Measurements from ENCODE around the gene FAM13B. TPM values are rescaled to one million over a fixed set of nuclear protein-coding genes. Genes with fewer than 3 reads are reported as not detected.

Gene FAM13B
- total RNA-seq, 3 donors from 2014 or later, result 15.0 to 17.7 (median 15.3) TPM

GRCh38 chr5:137923856-137924255 lies 109.0 kb downstream of the FAM13B start:
- DNase-seq (no peak), ATAC-seq (no peak)
- no peaks in the 10 kb centered on the region for H3K4me1 Mint-ChIP-seq (ENCODE audit: low read depth)
- H3K36me3 Mint-ChIP-seq (ENCODE audit: insufficient read depth), result peaks cover 1% of the 10 kb centered on the region
- no peaks in the 10 kb centered on the region for H3K9me3 Mint-ChIP-seq
- no peaks in the 10 kb centered on the region for H3K27me3 Mint-ChIP-seq (ENCODE audit: low read depth)
- no peak overlapping the region for H3K4me3 Mint-ChIP-seq

GRCh38 chr5:137921931-137922330 lies 110.9 kb downstream of the FAM13B start:
- no peak overlapping the region for H3K4me3 Mint-ChIP-seq
- DNase-seq, result no peak
- H3K27me3 Mint-ChIP-seq (ENCODE audit: low read depth), result no peaks in the 10 kb centered on the region
- no peaks in the 10 kb centered on the region for H3K36me3 Mint-ChIP-seq (ENCODE audit: insufficient read depth)
- H3K4me1 Mint-ChIP-seq (ENCODE audit: low read depth), result no peaks in the 10 kb centered on the region
- ATAC-seq, result no peak
- H3K9me3 Mint-ChIP-seq, result peaks cover 6% of the 10 kb centered on the region

DNA sequence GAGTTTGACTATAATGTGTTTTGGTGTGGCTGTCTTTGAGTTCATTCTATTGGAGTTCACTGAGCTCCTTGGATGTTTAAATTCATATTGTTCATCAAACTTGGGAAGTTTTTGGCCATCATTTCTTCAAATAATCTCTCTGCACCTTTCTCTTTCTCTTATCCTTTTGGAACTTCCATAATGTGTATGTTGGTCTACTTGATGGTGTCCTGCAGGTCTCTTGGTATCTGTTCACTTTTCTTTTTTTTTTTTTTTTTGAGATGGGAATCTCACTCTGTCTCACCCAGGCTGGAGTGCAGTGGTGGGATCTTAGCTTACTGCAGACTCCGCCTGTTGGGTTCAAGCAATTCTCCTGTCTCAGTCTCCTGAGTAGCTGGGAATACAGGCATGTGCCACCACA lies 116.0 kb downstream of the FAM13B start:
- H3K4me3 Mint-ChIP-seq, result no peak overlapping the region
- no peaks in the 10 kb centered on the region for H3K4me1 Mint-ChIP-seq (ENCODE audit: low read depth)
- ATAC-seq, result no peak
- H3K36me3 Mint-ChIP-seq (ENCODE audit: insufficient read depth), result no peaks in the 10 kb centered on the region
- H3K9me3 Mint-ChIP-seq, result peaks cover 16% of the 10 kb centered on the region
- DNase-seq, result no peak
- peaks cover 2% of the 10 kb centered on the region for H3K27me3 Mint-ChIP-seq (ENCODE audit: low read depth)

GRCh38 chr5:137914758-137915157 lies 118.1 kb downstream of the FAM13B start:
- peaks cover 7% of the 10 kb centered on the region for H3K27me3 Mint-ChIP-seq (ENCODE audit: low read depth)
- no peaks in the 10 kb centered on the region for H3K4me1 Mint-ChIP-seq (ENCODE audit: low read depth)
- DNase-seq, result no peak
- H3K4me3 Mint-ChIP-seq, result no peak overlapping the region
- H3K9me3 Mint-ChIP-seq, result peaks cover 19% of the 10 kb centered on the region
- no peaks in the 10 kb centered on the region for H3K36me3 Mint-ChIP-seq (ENCODE audit: insufficient read depth)
- no peak for ATAC-seq

DNA sequence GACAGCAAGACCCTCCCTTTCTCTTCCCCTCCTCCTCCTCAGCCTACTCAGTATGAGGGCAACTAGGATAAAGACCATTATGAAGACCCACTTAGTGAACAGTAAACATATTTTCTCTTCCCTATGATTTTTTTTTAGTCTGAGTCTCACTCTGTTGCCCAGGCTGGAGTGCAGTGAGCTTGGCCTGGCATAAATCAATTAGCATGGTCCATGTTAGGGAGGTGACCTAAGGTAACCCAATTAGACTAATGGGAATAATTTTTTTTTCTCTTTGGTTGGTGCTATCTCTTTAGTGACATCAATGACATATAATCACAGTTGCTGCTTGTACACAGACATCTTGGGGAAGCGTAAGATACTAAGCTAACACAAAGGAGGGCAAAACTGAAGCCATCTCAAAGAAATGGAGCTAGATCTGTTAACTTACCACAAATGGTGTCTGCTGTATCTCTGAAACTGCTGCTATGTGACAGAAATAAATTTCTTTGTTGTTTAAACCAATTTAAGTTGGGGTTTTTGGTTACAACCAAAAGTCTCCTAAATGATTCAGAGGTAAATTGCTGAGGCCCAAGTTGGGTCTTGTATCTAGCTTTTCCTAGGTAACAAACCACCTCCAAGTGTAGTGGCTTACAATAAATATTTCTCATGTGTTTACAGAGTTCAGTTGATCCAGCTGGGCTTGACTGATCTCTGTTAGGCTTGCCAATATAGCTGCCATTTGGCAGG lies 130.3 kb downstream of the FAM13B start:
- Mint-ChIP-seq H3K4me3 (no peak overlapping the region), H3K4me1 (ENCODE audit: low read depth) (no peaks in the 10 kb centered on the region), H3K27me3 (ENCODE audit: low read depth) (peaks cover 6% of the 10 kb centered on the region), H3K9me3 (no peaks in the 10 kb centered on the region), H3K36me3 (ENCODE audit: insufficient read depth) (no peaks in the 10 kb centered on the region)
- no peak for ATAC-seq
- no peak for DNase-seq

GRCh38 chr5:137901011-137901817 lies 131.7 kb downstream of the FAM13B start:
- H3K36me3 Mint-ChIP-seq (ENCODE audit: insufficient read depth), result no peaks in the 10 kb centered on the region
- no peak for DNase-seq
- peaks cover 6% of the 10 kb centered on the region for H3K27me3 Mint-ChIP-seq (ENCODE audit: low read depth)

GRCh38 chr5:137899493-137899892 lies 133.4 kb downstream of the FAM13B start:
- H3K27me3 Mint-ChIP-seq (ENCODE audit: low read depth), result peaks cover 6% of the 10 kb centered on the region

More at GRCh38 chr5:137901011-137901817, 131.7 kb downstream of the FAM13B start:
- no peak overlapping the region for H3K4me3 Mint-ChIP-seq
- H3K4me1 Mint-ChIP-seq (ENCODE audit: low read depth), result no peaks in the 10 kb centered on the region
- ATAC-seq, result no peak
- H3K9me3 Mint-ChIP-seq, result no peaks in the 10 kb centered on the region

DNA sequence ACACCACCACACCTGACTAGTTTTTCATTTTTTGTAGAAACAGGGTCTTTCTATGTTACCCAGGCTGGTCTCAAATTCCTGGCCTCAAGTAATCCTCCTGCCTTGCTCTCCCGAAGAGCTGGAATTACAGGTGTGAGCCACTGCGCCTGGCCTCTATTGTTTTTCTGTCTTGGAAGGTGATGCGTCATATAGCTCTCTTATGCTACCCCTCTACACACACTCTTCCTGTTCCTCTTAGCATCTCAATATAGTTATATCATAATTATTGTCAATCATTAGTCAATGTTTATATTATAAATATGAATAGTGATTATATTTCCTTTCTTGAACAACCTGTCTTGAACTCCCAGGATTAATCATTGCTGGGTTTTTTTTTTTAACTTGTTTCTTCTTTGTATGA lies 136.3 kb downstream of the FAM13B start:
- Mint-ChIP-seq H3K9me3 (no peaks in the 10 kb centered on the region), H3K36me3 (ENCODE audit: insufficient read depth) (no peaks in the 10 kb centered on the region), H3K4me1 (ENCODE audit: low read depth) (no peaks in the 10 kb centered on the region), H3K4me3 (no peak overlapping the region), H3K27me3 (ENCODE audit: low read depth) (no peaks in the 10 kb centered on the region)
- ATAC-seq (no peak), DNase-seq (no peak)

More at GRCh38 chr5:137899493-137899892, 133.4 kb downstream of the FAM13B start:
- Mint-ChIP-seq H3K4me1 (ENCODE audit: low read depth) (no peaks in the 10 kb centered on the region), H3K36me3 (ENCODE audit: insufficient read depth) (no peaks in the 10 kb centered on the region), H3K9me3 (no peaks in the 10 kb centered on the region), H3K4me3 (no peak overlapping the region)
- DNase-seq (no peak), ATAC-seq (no peak)

DNA sequence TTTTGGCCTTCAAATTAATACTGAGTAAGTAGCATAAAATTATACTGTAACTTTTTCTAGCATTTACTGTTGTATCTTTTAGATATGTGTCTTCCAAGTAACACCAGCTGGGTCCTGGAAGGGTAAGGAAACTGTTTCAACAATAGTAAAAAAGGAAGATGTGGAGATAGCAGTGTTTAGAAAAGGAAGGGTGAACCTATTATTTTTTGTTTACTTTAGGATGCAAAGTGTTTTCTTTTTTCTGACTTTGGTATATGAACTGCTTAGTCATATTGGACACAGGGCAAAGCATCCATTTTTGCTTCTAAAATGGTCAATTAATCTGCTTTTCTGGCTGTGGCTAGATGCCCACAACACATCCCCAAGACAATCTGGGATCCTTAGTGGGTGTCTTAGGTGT lies 138.3 kb downstream of the FAM13B start:
- Mint-ChIP-seq H3K27me3 (ENCODE audit: low read depth) (no peaks in the 10 kb centered on the region), H3K36me3 (ENCODE audit: insufficient read depth) (no peaks in the 10 kb centered on the region), H3K9me3 (peaks cover 2% of the 10 kb centered on the region), H3K4me1 (ENCODE audit: low read depth) (peaks cover 2% of the 10 kb centered on the region), H3K4me3 (no peak overlapping the region)
- no peak for ATAC-seq
- no peak for DNase-seq

GRCh38 chr5:137891849-137892248 lies 141.0 kb downstream of the FAM13B start:
- H3K9me3 Mint-ChIP-seq, result peaks cover 3% of the 10 kb centered on the region
- H3K27me3 Mint-ChIP-seq (ENCODE audit: low read depth), result no peaks in the 10 kb centered on the region

GRCh38 chr5:137890845-137891244 lies 142.0 kb downstream of the FAM13B start:
- no peak for DNase-seq
- H3K36me3 Mint-ChIP-seq (ENCODE audit: insufficient read depth), result no peaks in the 10 kb centered on the region
- peaks cover 17% of the 10 kb centered on the region for H3K4me1 Mint-ChIP-seq (ENCODE audit: low read depth)
- H3K27me3 Mint-ChIP-seq (ENCODE audit: low read depth), result no peaks in the 10 kb centered on the region
- no peak overlapping the region for H3K4me3 Mint-ChIP-seq
- ATAC-seq, result no peak
- H3K9me3 Mint-ChIP-seq, result peaks cover 3% of the 10 kb centered on the region

More at GRCh38 chr5:137891849-137892248, 141.0 kb downstream of the FAM13B start:
- DNase-seq, result no peak
- Mint-ChIP-seq H3K4me1 (ENCODE audit: low read depth) (peaks cover 16% of the 10 kb centered on the region), H3K36me3 (ENCODE audit: insufficient read depth) (no peaks in the 10 kb centered on the region), H3K4me3 (no peak overlapping the region)
- ATAC-seq, result no peak

DNA sequence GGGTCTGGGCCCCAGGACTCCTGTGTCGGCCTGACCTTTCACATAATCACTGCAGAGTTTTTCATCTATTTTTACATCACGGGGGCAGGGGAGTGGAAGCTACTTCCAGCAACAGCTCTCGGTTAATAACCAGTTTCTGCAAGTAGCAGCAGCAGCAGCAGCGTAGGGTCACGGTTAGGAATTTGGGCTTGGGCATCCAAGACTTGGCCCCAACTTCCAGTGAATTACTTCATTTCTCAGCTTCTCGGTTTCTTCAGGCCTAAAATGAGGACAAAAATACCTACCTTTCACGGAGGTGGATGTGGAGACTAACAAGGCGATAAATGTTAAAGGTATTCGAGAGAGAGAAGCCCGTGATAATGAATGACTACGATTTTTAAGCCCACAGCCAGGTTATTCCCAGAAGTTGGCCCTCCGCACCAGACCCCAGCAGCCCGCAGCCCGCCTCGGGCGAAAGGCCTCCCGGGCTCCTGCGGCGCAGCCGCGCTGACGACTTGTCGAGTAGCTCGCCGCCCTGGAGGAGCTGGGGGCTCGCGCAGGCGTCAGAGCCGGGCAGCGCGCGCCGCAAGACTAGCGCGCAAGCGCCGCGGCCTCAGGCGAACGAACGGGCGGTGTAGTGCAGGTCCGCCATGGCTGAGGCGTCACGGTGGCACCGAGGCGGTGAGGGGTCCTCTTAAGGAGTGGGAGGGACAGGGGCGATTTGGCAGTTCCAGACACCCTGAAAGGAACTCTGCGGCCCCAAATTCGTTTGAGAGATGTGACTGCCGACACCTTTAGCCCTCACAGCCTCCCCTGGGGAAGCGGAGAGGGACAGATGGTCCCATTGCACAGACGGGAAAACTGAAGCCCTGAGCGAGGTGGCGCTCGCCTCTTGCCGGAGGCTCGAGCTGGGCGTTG lies 143.8 kb downstream of the FAM13B start, which contains the start of gene PKD2L2:
PKD2L2 (plus strand) TSS at position 595 of the 897 bp plus-strand sequence; CDS start at position 630, 35 bp downstream.
- Mint-ChIP-seq H3K36me3 (ENCODE audit: insufficient read depth) (no peaks in the 10 kb centered on the region), H3K4me3 (peak within 1 kb of the TSS; percentile 87), H3K9me3 (peaks cover 3% of the 10 kb centered on the region), H3K27me3 (ENCODE audit: low read depth) (no peaks in the 10 kb centered on the region), H3K4me1 (ENCODE audit: low read depth) (peaks cover 17% of the 10 kb centered on the region)
- ATAC-seq (peak; percentile 99 to 100), DNase-seq (peak; percentile 70)

DNA sequence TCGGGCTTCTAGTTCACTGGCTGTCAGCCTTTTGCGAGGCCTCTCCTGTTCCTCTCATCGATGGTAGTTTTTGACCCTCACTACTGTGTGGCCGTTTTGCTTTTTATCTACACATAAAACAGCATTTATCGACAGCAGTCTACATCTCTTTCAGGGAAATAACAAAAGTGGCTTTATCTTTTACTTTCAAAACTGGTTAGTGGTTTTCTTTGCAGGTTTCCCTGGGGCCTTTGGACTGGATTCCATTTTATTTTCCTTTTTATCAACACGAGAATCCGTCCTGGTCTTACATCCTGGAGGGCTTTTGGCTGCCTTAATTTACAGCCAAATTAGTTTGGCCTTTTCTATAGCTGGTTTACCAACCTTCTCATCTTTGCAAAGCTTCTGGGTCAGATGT lies 144.4 kb downstream of the FAM13B start:
- Mint-ChIP-seq H3K4me3 (peak overlapping the region; percentile 87), H3K27me3 (ENCODE audit: low read depth) (no peaks in the 10 kb centered on the region), H3K36me3 (ENCODE audit: insufficient read depth) (no peaks in the 10 kb centered on the region), H3K4me1 (ENCODE audit: low read depth) (peaks cover 17% of the 10 kb centered on the region), H3K9me3 (peaks cover 3% of the 10 kb centered on the region)
- ATAC-seq (no peak), DNase-seq (no peak)

Measured in activated T-cell treated with anti-CD3 and anti-CD28 coated beads, Interleukin-2, amount 50 U/mL, for 4 hours (primary cell).